ENCODE data around the gene LEMD2. TPM values are rescaled to one million over a fixed set of nuclear protein-coding genes. Genes with fewer than 3 reads are reported as not detected.

The LEMD2 gene
- total and polyA plus RNA-seq, 7 donors = 21.3 to 63.3 (median 37.3) TPM

DNA sequence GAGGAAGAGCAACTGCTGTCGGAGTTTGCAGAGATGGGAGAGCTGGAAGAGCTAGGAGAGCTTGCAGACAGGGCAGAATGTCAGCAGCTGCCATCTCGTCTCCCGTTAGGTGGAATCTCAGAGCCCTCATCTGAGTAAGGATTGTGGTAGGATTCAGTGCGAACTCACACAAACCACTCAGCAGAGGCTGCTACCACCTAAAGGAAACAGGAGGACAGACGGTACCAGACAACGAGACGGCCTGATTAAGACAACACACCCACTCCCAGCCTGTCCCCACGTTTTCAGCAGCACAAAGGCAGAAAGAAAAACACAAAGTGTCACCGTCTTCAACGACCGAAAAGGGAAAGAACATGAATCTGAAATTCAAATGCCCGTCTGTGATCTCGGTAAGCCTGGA lies 4.1 kb downstream of the LEMD2 start:
- Histone ChIP-seq H3K36me3 (ENCODE audit: insufficient read depth in 1 of 2, low read depth in 1 of 2) (peaks cover 4 to 57% of the 10 kb centered on the region in 2 donors), H3K9me3 (no peaks in the 10 kb centered on the region), H3K4me3 (no peak overlapping the region), H3K4me1 (peaks cover 37% of the 10 kb centered on the region), H3K27ac (peak overlapping the region; percentile 33), H3K27me3 (ENCODE audit: insufficient read depth in 3 of 3, low read length in 2 of 3) (no peaks in the 10 kb centered on the region)
- ATAC-seq = no peak
- DNase-seq = no peak
- intact Hi-C loops (cut with DNase I) = no loop called here
- TF ChIP-seq, protein P1, sequence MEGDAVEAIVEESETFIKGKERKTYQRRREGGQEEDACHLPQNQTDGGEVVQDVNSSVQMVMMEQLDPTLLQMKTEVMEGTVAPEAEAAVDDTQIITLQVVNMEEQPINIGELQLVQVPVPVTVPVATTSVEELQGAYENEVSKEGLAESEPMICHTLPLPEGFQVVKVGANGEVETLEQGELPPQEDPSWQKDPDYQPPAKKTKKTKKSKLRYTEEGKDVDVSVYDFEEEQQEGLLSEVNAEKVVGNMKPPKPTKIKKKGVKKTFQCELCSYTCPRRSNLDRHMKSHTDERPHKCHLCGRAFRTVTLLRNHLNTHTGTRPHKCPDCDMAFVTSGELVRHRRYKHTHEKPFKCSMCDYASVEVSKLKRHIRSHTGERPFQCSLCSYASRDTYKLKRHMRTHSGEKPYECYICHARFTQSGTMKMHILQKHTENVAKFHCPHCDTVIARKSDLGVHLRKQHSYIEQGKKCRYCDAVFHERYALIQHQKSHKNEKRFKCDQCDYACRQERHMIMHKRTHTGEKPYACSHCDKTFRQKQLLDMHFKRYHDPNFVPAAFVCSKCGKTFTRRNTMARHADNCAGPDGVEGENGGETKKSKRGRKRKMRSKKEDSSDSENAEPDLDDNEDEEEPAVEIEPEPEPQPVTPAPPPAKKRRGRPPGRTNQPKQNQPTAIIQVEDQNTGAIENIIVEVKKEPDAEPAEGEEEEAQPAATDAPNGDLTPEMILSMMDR (IDR thresholded peaks at IDR 0.05) = no peak
- 73 to 75% (median 74%) methylated on average over 13 of the region's 13 CpGs for WGBS, 3 donors

DNA sequence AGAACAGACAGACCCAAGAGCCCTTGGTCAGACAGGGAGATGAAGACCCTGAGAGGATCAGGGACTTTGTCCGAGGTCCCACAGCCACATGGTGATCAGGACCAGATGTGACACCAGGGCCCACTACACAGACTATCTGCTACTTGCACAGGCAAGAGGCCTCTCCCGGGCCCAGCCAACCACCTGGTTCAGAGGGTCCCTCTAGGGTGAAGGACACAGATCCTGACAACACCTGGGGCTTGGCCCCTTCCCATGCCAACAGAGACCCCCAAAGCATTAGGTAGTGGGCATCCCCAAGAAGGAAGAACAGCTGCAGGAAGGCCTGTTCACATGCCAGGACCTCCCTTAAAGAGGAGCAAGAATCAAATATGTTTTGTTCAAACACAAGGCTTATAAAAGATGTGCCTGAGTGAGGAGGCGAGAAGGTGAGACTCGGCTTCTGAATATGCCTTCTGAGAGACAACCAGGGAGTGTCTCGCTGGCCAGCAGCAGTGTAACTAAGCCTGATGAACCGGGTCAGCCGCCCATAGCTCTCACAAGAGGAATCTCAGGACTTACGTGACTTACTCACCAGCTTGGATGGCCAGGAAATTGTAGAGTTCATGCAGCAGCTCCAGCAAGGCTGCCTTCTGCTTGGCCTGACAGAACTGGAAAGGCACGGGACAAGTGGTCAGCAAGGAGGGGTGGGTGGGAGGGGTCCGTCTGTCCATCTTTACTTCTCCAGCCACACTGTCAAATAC lies 5.0 kb downstream of the LEMD2 start:
- Histone ChIP-seq H3K4me1 (peaks cover 33% of the 10 kb centered on the region), H3K36me3 (ENCODE audit: insufficient read depth in 1 of 2, low read depth in 1 of 2) (peaks cover 6 to 66% of the 10 kb centered on the region in 2 donors), H3K27ac (no peak overlapping the region), H3K4me3 (no peak overlapping the region), H3K9me3 (no peaks in the 10 kb centered on the region), H3K27me3 (ENCODE audit: insufficient read depth in 3 of 3, low read length in 2 of 3) (no peaks in the 10 kb centered on the region)
- DNase-seq (no peak), ATAC-seq (no peak)
- TF ChIP-seq, protein P1 (IDR thresholded peaks at IDR 0.05) = no peak
- intact Hi-C loops (cut with DNase I) = no loop called here
- 89 to 92% (median 92%) methylated on average over 10 of the region's 10 CpGs for WGBS, 3 donors

- peaks cover 28% of the 10 kb centered on the region for H3K4me1 ChIP-seq
- no peak overlapping the region for H3K4me3 ChIP-seq
- H3K9me3 ChIP-seq = no peaks in the 10 kb centered on the region
- intact Hi-C loops (cut with DNase I) = no loop called here
- ATAC-seq = no peak
- no peaks in the 10 kb centered on the region for H3K27me3 ChIP-seq (ENCODE audit: insufficient read depth in 3 of 3, low read length in 2 of 3)
- no peak for DNase-seq
- TF ChIP-seq, protein P1 (IDR thresholded peaks at IDR 0.05) = no peak
- peaks cover 16 to 80% of the 10 kb centered on the region in 2 donors for H3K36me3 ChIP-seq (ENCODE audit: insufficient read depth in 1 of 2, low read depth in 1 of 2)
- 91 to 93% (median 92%) methylated on average over 5 of the region's 5 CpGs for WGBS, 3 donors
- H3K27ac ChIP-seq = no peak overlapping the region
Measured at GRCh38 chr6:33782561-33782960, 6.4 kb downstream of the LEMD2 start.

DNA sequence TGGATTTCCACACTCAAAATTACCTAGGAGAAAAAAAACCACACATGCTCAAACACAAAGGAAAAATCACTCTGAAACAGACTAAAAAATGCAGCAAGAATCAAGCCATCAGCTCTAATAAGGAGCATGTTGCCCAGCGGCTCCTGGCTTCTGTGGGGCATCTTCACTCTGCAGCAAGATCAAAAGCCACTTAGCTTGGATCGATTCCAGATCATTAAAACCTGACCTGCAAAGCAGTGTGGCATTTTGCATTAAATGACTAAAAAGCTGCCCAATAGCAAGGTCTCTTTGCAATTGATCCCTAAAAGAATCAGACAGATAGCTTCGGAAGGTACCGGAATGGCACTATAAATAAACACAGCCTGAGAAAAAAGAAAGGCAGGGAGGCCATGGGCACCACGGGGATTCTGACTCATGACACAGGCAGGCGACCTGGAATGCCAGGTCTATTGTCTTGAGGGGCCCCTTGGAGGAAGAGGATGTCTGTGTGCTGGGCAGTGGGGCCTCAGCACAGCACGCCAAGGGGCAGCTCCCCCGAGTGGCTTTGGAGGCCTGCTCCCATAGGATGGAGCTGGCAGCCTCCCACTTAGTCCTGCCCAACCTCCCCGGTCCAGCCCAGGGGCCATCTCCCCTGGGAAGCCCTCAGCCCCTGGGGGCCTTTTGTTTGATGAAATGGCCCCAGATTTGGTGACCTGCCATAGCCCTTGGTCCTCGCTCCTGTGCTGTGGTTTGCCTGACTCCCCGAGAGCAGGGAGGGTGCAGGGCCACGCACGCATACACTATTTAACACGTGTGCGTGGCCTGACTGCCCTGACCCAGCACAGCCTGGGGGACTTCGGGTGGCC lies 7.6 kb downstream of the LEMD2 start:
- ATAC-seq = peak in 3 of 4 donors; percentile 38 to 53 (median 52)
- no peaks in the 10 kb centered on the region for H3K9me3 ChIP-seq
- TF ChIP-seq, protein P1 (IDR thresholded peaks at IDR 0.05) = no peak
- H3K36me3 ChIP-seq (ENCODE audit: insufficient read depth in 1 of 2, low read depth in 1 of 2) = peaks cover 22 to 92% of the 10 kb centered on the region in 2 donors
- H3K4me1 ChIP-seq = peaks cover 16% of the 10 kb centered on the region
- no peaks in the 10 kb centered on the region for H3K27me3 ChIP-seq (ENCODE audit: insufficient read depth in 3 of 3, low read length in 2 of 3)
- intact Hi-C loops (cut with DNase I) = no loop called here
- WGBS, 3 donors = 59 to 69% (median 62%) methylated on average over 16 of the region's 16 CpGs
- H3K4me3 ChIP-seq = no peak overlapping the region
- H3K27ac ChIP-seq = no peak overlapping the region
- DNase-seq = no peak

Measured in psoas muscle (tissue), 8 donors.